ENCODE data around the gene HMGB2. TPM values are rescaled to one million over a fixed set of nuclear protein-coding genes. Genes with fewer than 3 reads are reported as not detected.

The HMGB2 gene
- 12.9 and 14.0 TPM in 2 replicates for total RNA-seq

GRCh38 chr4:173334085-173334890, at the start of gene HMGB2:
HMGB2 (minus strand) TSS chr4:173334358; CDS start chr4:173333649, 709 bp downstream.

GRCh38 chr4:173370477-173371291, 36.5 kb upstream of the HMGB2 start, which contains the start of gene SAP30:
SAP30 (plus strand) TSS chr4:173370954; CDS start chr4:173371183, 229 bp downstream.

Other genes starting within 250 kb of the HMGB2 start
- gene GALNT7, start 165.5 kb downstream of the HMGB2 start, total RNA-seq, result 22.7 and 25.7 TPM in 2 replicates
- 22.7 and 23.9 TPM in 2 replicates for gene SAP30, start 36.6 kb upstream of the HMGB2 start, total RNA-seq
- under 0.01 and 0.16 TPM in 2 replicates for gene SCRG1, start 64.8 kb upstream of the HMGB2 start, total RNA-seq
- gene HAND2, start 195.9 kb upstream of the HMGB2 start, total RNA-seq, result 0.49 and 0.65 TPM in 2 replicates

Data from hair follicle dermal papilla cell (primary cell).